A549 (cell line): Measurements from ENCODE around the gene ATRN. TPM values are rescaled to one million over a fixed set of nuclear protein-coding genes. Genes with fewer than 3 reads are reported as not detected.

Experiments
- ATAC-seq, 2 experiments: fragments of 200-7000 bp in 1 of 2; fragments of >200 bp in 1 of 2; cut with Nextera tagmentation in 1 of 2; cut with Tn5 transposase in 1 of 2; 3 replicates each; pipeline versions ENCODE4 v1.8.0 to v1.9.1; 2018 to 2020; ENCODE audit warnings: mild to moderate bottlenecking in 1 of 2, moderate library complexity in 1 of 2
- CTCF ChIA-PET: fragments of 300-600 bp; sonication (Branson Sonifier 250); formaldehyde crosslinking; extraction: SDS; loops from one replicate; lab custom pipeline; 2021; ENCODE audit warnings: antibody characterized with exemption, inconsistent platforms; lab: Yijun Ruan, JAX
- POLR2A ChIA-PET: fragments of 350-600 bp; formaldehyde crosslinking; extraction: SDS; loops from one replicate; lab custom pipeline; 2021; ENCODE audit warnings: antibody characterized with exemption, inconsistent platforms; lab: Yijun Ruan, JAX
- DNase-seq, 2 experiments: peaks; one replicate each; pipeline versions ENCODE4 v3.0.0 to v3.0.0-alpha.2; 2011 to 2016; ENCODE audit warnings: low read depth in 1 of 2, low spot score in 1 of 2
- FAIRE-seq: peaks from 2 replicates; lab custom pipeline; 2011; peaks lifted over from hg19 to GRCh38; lab: Jason Lieb, UNC
- H3K27ac ChIP-seq, 2 experiments: fragments of >200 bp; sonication (Bioruptor Twin); formaldehyde crosslinking; 3 replicates each; pipeline ENCODE4 v1.5.1; 2016 to 2017
- H3K4me1 ChIP-seq: fragments of >200 bp; sonication (Bioruptor Twin); formaldehyde crosslinking; 3 replicates; pipeline ENCODE4 v1.6.1; 2016
- H3K4me2 ChIP-seq: fragments of >200 bp; sonication (Bioruptor Twin); formaldehyde crosslinking; 3 replicates; pipeline ENCODE4 v1.6.1; 2016
- H3K4me3 ChIP-seq: fragments of >200 bp; sonication (Bioruptor Twin); formaldehyde crosslinking; 3 replicates; pipeline ENCODE4 v1.5.1; 2016
- H3K9me3 ChIP-seq: fragments of >200 bp; sonication (Bioruptor Twin); formaldehyde crosslinking; 3 replicates; pipeline ENCODE4 v1.6.1; 2016
- ATOH8 ChIP-seq: fragments of 250-450 bp; sonication (Bioruptor Pico); IDR thresholded peaks from 2 replicates; pipeline ENCODE4 v1.5.0; 2020; ENCODE audit warnings: low read depth, mild to moderate bottlenecking, moderate library complexity
- CBX2 ChIP-seq: fragments of 200-600 bp; sonication (generic); IDR thresholded peaks from 2 replicates; pipeline ENCODE4 v1.6.1; 2016; ENCODE audit warnings: low read depth, mild to moderate bottlenecking, borderline replicate concordance
- E2F6 ChIP-seq: IDR thresholded peaks from 2 replicates; pipeline ENCODE4 v1.6.1; 2012; ENCODE audit warnings: low read depth, borderline replicate concordance
- ELK1 ChIP-seq: fragments of 150-350 bp; IDR thresholded peaks from 2 replicates; pipeline ENCODE4 v1.6.1; 2014; ENCODE audit warnings: low read depth, mild to moderate bottlenecking, low read length
- EP300 ChIP-seq, 2 experiments: fragments of >200 bp; sonication (Bioruptor Twin); formaldehyde crosslinking; IDR thresholded peaks; 2 replicates in 1 of 2; 3 replicates in 1 of 2; pipeline ENCODE4 v1.6.1; 2016 to 2017
- FOSB ChIP-seq: fragments of 250-450 bp; sonication (Bioruptor Pico); IDR thresholded peaks from 2 replicates; pipeline ENCODE4 v1.5.0; 2020; ENCODE audit warnings: mild to moderate bottlenecking, moderate library complexity
- JUNB ChIP-seq: fragments of >200 bp; sonication (Bioruptor Twin); formaldehyde crosslinking; IDR thresholded peaks from 2 replicates; pipeline ENCODE4 v1.6.1; 2016
- KDM5A ChIP-seq: fragments of 200-600 bp; sonication (generic); IDR thresholded peaks from 2 replicates; pipeline ENCODE4 v1.6.1; 2016; ENCODE audit warnings: antibody characterized with exemption, mild to moderate bottlenecking
- MAFK ChIP-seq: fragments of 450-650 bp; IDR thresholded peaks from 2 replicates; pipeline ENCODE4 v1.6.1; 2014; ENCODE audit not compliant: partially characterized antibody
- NPAS2 ChIP-seq: fragments of 250-450 bp; sonication (Bioruptor Pico); IDR thresholded peaks from 2 replicates; pipeline ENCODE4 v1.8.0; 2022; ENCODE audit warnings: mild to moderate bottlenecking, moderate library complexity, borderline replicate concordance
- POLR2A ChIP-seq: IDR thresholded peaks from 2 replicates; pipeline ENCODE4 v1.6.1; 2012; ENCODE audit warnings: mild to moderate bottlenecking, low read length
- RARB ChIP-seq: fragments of 250-450 bp; sonication (Bioruptor Pico); IDR thresholded peaks from 2 replicates; pipeline ENCODE4 v1.8.0; 2021; ENCODE audit warnings: mild to moderate bottlenecking, moderate library complexity
- REST ChIP-seq: fragments of 200-600 bp; sonication (generic); IDR thresholded peaks from 2 replicates; pipeline ENCODE4 v1.6.1; 2016; ENCODE audit warnings: antibody characterized with exemption, mild to moderate bottlenecking, moderate library complexity
- RNF2 ChIP-seq: fragments of 200-600 bp; sonication (generic); IDR thresholded peaks from 2 replicates; pipeline ENCODE4 v1.6.1; 2016; ENCODE audit warnings: low read depth, mild to moderate bottlenecking, antibody characterized with exemption, moderate library complexity, borderline replicate concordance
- SREBF2 ChIP-seq: fragments of 450-650 bp; IDR thresholded peaks from 2 replicates; pipeline ENCODE4 v1.6.1; 2014; ENCODE audit warnings: mild to moderate bottlenecking, moderate library complexity
- TP53 ChIP-seq: fragments of 250-450 bp; sonication (Bioruptor Pico); IDR thresholded peaks from 2 replicates; pipeline ENCODE4 v1.5.0; 2021; ENCODE audit warnings: mild to moderate bottlenecking, moderate library complexity
- ZC3H11A ChIP-seq: fragments of 450-650 bp; IDR thresholded peaks from 2 replicates; pipeline ENCODE4 v1.6.1; 2014; ENCODE audit warnings: antibody characterized with exemption, mild to moderate bottlenecking
- WGBS: methylation state at CpG from one replicate; pipeline ENCODE4 v1.1.6; 2017; ENCODE audit errors: missing lambda C conversion rate; 5-methylcytosine and 5-hydroxymethylcytosine counted together
- polyA plus RNA-seq, 4 experiments: library from polyadenylated mRNA; depleted of rRNA in 3 of 4; stranded (reverse); fragments of >200 nt; fragmentation: RNase III in 1 of 4; extraction: RNeasy Plus Mini Kit Qiagen cat#74134 plus additional on column Dnase treatment in 1 of 4; gene quantifications; 2 replicates in 3 of 4; 3 replicates in 1 of 4; pipeline ENCODE4 v1.2.3, GENCODE V29; 2011 to 2017

The ATRN gene
- polyA plus RNA-seq, 2 of the 4 experiments (the other 2 are of a cell fraction), result 21.3 to 58.7 TPM

- Histone ChIP-seq H3K27ac (no peak overlapping the region), H3K4me1 (no peaks in the 10 kb centered on the region), H3K9me3 (no peaks in the 10 kb centered on the region), H3K4me2 (no peak overlapping the region), H3K4me3 (no peak overlapping the region)
- DNase-seq, result no peak
- ChIA-PET CTCF (interaction anchor here (0.9 to 2.3 kb wide), 2 partner anchors 63 to 167 kb away, joined by 3 to 4 read pairs; no protein-coding TSS in a partner anchor), POLR2A (no interaction called here)
- TF ChIP-seq JUNB (no peak), RNF2 (no peak), ELK1 (no peak), EP300 (IDR thresholded peaks at IDR 0.05) (no peak), RARB (CRISPR knock-in tag) (no peak), CBX2 (no peak), POLR2A (no peak), NPAS2 (no peak), FOSB (CRISPR knock-in tag) (no peak), TP53 (no peak), ATOH8 (CRISPR knock-in tag) (no peak), REST (no peak), SREBF2 (no peak)
- FAIRE-seq, result no peak
- no peak for ATAC-seq
- WGBS, result 63% methylated on average over 1 of the region's 1 CpG
Measured at GRCh38 chr20:3586093-3586492, 115.3 kb downstream of the ATRN start.

GRCh38 chr20:3590164-3590563, 119.3 kb downstream of the ATRN start:
- H3K27ac ChIP-seq, result no peak overlapping the region

GRCh38 chr20:3592931-3593330, 122.1 kb downstream of the ATRN start:
- no peak for ATAC-seq
- Histone ChIP-seq H3K4me1 (no peaks in the 10 kb centered on the region), H3K4me2 (no peak overlapping the region), H3K9me3 (no peaks in the 10 kb centered on the region), H3K4me3 (no peak overlapping the region), H3K27ac (no peak overlapping the region)
- no peak for FAIRE-seq
- ChIA-PET POLR2A (no interaction called here), CTCF (interaction anchor here (1.2 to 2.1 kb wide), 2 partner anchors 11 to 234 kb away, joined by 3 to 4 read pairs; no protein-coding TSS in a partner anchor)
- DNase-seq, result no peak
- no peak for TF ChIP-seq E2F6
- no peak for TF ChIP-seq ZC3H11A
- 94% methylated on average over 4 of the region's 4 CpGs for WGBS

More at GRCh38 chr20:3590164-3590563, 119.3 kb downstream of the ATRN start:
- Histone ChIP-seq H3K4me1 (no peaks in the 10 kb centered on the region), H3K4me3 (no peak overlapping the region), H3K9me3 (no peaks in the 10 kb centered on the region), H3K4me2 (no peak overlapping the region)
- FAIRE-seq (no peak), ATAC-seq (no peak), DNase-seq (no peak)
- WGBS, result 100% methylated on average over 1 of the region's 1 CpG
- POLR2A ChIA-PET, result no interaction called here
- CTCF ChIA-PET, result interaction anchor here (1.2 to 1.4 kb wide), 2 partner anchors 27 to 121 kb away, joined by 3 to 6 read pairs; no protein-coding TSS in a partner anchor
- TF ChIP-seq KDM5A (no peak), MAFK (peak; percentile 55)
